Measurements from ENCODE around the gene RBM12. TPM values are rescaled to one million over a fixed set of nuclear protein-coding genes. Genes with fewer than 3 reads are reported as not detected.
"Not testable (repeated sequence)": the region's sequence is repeated elsewhere in the genome, so short reads cannot be mapped to it uniquely, and the experiment has no call there.

The RBM12 gene
- polyA plus RNA-seq, 1 donor from 2014 or later: 53.9 TPM

DNA sequence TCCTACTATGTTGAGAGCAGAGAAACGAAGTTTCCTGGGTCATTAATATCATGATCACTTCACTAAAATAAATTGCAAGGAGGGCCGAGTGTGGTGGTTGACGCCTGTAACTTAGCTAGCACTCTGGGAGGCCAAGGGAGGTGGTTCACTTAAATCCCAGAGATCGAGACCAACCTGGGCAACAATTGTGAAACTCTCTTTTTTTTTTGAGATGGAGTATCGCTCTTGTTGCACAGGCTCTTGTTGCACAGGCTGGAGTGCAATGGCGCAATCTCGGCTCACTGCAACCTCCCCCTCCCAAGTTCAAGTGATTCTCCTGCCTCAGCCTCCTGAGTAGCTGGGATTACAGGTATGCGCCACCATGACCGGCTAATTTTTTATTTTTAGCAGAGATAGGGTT, 48.4 kb upstream of the RBM12 start:
- H3F3A ChIP-seq (ENCODE audit: insufficient read depth, low read length, poor library complexity, severe bottlenecking); H3K27ac ChIP-seq (ENCODE audit: low read length); H3K9ac ChIP-seq (ENCODE audit: low read length); H3K4me2 ChIP-seq (ENCODE audit: low read length); H3K9me2 ChIP-seq (ENCODE audit: insufficient read depth, low read length); H3K9me3 ChIP-seq (ENCODE audit: low read length); H2AFZ ChIP-seq (ENCODE audit: low read depth, low read length); H3K27me3 ChIP-seq (ENCODE audit: insufficient read depth, low read depth, low read length); H3K4me3 ChIP-seq (ENCODE audit: low read length): not testable (repeated sequence)
- peaks cover 22% of the 10 kb centered on the region for H4K20me1 ChIP-seq (ENCODE audit: insufficient read depth)
- H3K36me3 ChIP-seq (ENCODE audit: insufficient read depth, low read length): peaks cover 11% of the 10 kb centered on the region
- peaks cover 51% of the 10 kb centered on the region for H3K79me2 ChIP-seq (replicated peaks; ENCODE audit: insufficient read depth, low read length)

DNA sequence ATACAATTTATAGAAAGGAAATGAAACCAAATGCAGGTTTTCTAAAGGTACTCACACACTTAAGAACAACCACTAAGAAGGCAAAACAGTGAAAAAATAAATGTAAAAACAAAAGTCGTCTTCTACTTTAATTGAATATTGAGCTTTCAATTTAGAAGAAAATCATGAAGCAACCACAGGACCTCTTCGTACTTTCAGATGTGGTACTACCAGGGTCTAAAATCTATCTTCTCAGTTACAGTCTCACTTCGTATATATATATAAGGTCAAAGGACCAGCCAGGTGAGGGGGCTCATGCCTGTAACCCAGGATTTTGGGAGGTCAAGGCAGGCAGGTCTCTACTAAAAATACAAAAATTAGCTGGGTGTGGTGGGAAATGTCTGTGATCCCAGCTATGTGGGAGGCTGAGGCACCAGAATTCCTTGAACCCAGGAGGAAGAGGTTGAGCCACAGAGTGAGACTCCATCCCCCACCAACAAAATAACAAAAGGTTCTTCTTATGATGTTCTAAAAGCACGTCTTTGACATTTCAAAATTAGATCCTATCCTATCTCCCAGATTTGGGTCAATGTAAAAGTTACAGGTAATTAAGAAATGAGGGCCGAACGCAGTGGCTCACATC, 47.0 kb upstream of the RBM12 start:
- no peaks in the 10 kb centered on the region for H3K9me3 ChIP-seq (ENCODE audit: low read length)
- TF ChIP-seq TAF1 (IDR thresholded peaks at IDR 0.05; ENCODE audit: low read depth) (no peak), EZH2 (IDR thresholded peaks at IDR 0.05; ENCODE audit: borderline replicate concordance, insufficient read depth, low read length, poor library complexity, severe bottlenecking) (no peak), EP300 (conservative IDR thresholded peaks at IDR 0.05; ENCODE audit: poor library complexity, severe bottlenecking) (no peak), POLR2AphosphoS5 (IDR thresholded peaks at IDR 0.05) (no peak), SMC3 (conservative IDR thresholded peaks at IDR 0.05; ENCODE audit: poor library complexity) (no peak), RAD21 (conservative IDR thresholded peaks at IDR 0.05) (no peak), MXI1 (conservative IDR thresholded peaks at IDR 0.05; ENCODE audit: poor library complexity, severe bottlenecking) (no peak)
- TF ChIP-seq, protein P1, sequence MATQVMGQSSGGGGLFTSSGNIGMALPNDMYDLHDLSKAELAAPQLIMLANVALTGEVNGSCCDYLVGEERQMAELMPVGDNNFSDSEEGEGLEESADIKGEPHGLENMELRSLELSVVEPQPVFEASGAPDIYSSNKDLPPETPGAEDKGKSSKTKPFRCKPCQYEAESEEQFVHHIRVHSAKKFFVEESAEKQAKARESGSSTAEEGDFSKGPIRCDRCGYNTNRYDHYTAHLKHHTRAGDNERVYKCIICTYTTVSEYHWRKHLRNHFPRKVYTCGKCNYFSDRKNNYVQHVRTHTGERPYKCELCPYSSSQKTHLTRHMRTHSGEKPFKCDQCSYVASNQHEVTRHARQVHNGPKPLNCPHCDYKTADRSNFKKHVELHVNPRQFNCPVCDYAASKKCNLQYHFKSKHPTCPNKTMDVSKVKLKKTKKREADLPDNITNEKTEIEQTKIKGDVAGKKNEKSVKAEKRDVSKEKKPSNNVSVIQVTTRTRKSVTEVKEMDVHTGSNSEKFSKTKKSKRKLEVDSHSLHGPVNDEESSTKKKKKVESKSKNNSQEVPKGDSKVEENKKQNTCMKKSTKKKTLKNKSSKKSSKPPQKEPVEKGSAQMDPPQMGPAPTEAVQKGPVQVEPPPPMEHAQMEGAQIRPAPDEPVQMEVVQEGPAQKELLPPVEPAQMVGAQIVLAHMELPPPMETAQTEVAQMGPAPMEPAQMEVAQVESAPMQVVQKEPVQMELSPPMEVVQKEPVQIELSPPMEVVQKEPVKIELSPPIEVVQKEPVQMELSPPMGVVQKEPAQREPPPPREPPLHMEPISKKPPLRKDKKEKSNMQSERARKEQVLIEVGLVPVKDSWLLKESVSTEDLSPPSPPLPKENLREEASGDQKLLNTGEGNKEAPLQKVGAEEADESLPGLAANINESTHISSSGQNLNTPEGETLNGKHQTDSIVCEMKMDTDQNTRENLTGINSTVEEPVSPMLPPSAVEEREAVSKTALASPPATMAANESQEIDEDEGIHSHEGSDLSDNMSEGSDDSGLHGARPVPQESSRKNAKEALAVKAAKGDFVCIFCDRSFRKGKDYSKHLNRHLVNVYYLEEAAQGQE (IDR thresholded peaks at IDR 0.05; ENCODE audit: borderline replicate concordance): no peak
- TF ChIP-seq, protein P2, sequence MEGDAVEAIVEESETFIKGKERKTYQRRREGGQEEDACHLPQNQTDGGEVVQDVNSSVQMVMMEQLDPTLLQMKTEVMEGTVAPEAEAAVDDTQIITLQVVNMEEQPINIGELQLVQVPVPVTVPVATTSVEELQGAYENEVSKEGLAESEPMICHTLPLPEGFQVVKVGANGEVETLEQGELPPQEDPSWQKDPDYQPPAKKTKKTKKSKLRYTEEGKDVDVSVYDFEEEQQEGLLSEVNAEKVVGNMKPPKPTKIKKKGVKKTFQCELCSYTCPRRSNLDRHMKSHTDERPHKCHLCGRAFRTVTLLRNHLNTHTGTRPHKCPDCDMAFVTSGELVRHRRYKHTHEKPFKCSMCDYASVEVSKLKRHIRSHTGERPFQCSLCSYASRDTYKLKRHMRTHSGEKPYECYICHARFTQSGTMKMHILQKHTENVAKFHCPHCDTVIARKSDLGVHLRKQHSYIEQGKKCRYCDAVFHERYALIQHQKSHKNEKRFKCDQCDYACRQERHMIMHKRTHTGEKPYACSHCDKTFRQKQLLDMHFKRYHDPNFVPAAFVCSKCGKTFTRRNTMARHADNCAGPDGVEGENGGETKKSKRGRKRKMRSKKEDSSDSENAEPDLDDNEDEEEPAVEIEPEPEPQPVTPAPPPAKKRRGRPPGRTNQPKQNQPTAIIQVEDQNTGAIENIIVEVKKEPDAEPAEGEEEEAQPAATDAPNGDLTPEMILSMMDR (IDR thresholded peaks at IDR 0.05; ENCODE audit: poor library complexity, severe bottlenecking): no peak
- H3K36me3 ChIP-seq (ENCODE audit: insufficient read depth, low read length): peaks cover 8% of the 10 kb centered on the region
- no peak overlapping the region for H3K4me2 ChIP-seq (ENCODE audit: low read length)
- no peak overlapping the region for H2AFZ ChIP-seq (ENCODE audit: low read depth, low read length)
- peaks cover 26% of the 10 kb centered on the region for H4K20me1 ChIP-seq (ENCODE audit: insufficient read depth)
- no peak overlapping the region for H3K4me3 ChIP-seq (ENCODE audit: low read length)
- no peak overlapping the region for H3K9ac ChIP-seq (ENCODE audit: low read length)
- no peaks in the 10 kb centered on the region for H3K27me3 ChIP-seq (ENCODE audit: insufficient read depth, low read depth, low read length)
- peaks cover 45% of the 10 kb centered on the region for H3K79me2 ChIP-seq (replicated peaks; ENCODE audit: insufficient read depth, low read length)
- H3F3A ChIP-seq (ENCODE audit: insufficient read depth, low read length, poor library complexity, severe bottlenecking): peaks cover 7% of the 10 kb centered on the region
- H3K9me2 ChIP-seq (ENCODE audit: insufficient read depth, low read length): no peaks in the 10 kb centered on the region
- H3K27ac ChIP-seq (ENCODE audit: low read length): no peak overlapping the region

Measured in neural cell (in vitro differentiated cells).